NCI-H187 treated with DMSO at 0.1 percent for 48 hours (cell line): Measurements from ENCODE around the gene AKT1S1.

Experiments used
- DNase-seq: peaks from one replicate; lab custom pipeline; 2025; lab: John Stamatoyannopoulos, UW

Gene AKT1S1

DNA sequence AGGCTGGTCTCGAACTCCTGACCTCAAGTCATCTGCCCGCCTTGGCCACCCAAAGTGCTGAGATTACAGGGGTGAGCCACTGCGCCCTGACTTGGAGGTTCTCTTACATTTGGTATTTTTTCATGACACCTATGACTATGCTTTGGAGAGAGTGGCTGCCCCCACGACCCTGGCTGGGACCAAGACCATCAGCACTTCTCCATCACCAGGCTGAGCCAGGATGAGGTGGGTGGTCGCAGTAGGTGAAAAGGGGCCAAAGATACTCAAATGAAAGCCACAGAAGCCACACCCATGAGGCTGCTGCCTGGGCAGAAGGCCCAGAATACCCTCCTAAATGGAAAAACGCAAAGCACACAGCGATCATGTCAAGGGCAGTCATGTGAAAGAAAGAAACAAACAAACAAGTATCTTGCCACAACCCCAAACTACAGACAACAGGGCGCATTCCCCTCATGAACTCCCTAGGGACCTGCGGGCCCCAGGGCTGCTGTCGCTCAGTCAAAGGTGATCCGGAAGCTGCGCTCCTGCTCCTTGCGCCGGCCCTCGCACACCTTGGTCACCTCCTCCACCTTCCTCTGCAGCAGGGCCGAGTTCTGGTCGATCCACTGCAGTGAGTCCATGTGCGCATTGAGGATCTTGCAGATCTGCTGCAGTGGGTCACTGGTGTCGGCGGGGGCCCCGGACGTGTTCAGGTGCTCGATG lies 30.7 kb upstream of the AKT1S1 start:
- no peak for DNase-seq

DNA sequence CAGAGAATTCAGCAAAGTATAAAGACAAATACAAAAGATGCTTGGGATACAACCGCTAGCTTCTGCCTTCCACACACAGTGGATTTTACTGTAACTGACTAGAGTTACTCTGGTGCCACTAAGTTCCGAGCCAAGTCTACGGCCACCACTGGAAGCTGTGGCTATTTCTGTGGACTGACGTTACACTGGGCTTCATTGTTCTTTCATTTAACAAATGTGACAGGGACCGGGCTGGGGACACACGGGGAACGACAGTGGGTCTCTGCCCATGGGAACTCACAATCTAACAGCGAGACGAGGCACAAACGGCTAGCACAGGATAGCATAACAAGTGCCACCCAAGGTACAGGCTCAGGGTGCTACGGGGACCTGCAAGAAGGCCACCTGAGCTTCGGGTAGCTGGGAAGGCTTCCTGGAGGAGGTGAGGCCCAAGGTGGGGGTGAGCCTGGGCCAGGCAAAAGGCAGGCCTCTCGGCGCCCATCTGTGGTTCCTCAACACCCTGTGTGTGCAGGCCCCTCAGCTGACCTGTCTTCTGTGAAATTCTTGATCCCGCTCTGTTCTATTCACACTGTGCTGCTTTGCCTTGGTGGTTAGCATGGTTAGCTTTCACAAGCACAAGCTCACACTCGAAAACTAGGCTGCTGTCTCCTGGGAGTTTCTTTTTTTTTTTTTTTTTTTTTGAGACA lies 29.9 kb upstream of the AKT1S1 start:
- no peak for DNase-seq

- DNase-seq = no peak
Observed at GRCh38 chr19:49904136-49904535, 27.0 kb upstream of the AKT1S1 start.

DNA sequence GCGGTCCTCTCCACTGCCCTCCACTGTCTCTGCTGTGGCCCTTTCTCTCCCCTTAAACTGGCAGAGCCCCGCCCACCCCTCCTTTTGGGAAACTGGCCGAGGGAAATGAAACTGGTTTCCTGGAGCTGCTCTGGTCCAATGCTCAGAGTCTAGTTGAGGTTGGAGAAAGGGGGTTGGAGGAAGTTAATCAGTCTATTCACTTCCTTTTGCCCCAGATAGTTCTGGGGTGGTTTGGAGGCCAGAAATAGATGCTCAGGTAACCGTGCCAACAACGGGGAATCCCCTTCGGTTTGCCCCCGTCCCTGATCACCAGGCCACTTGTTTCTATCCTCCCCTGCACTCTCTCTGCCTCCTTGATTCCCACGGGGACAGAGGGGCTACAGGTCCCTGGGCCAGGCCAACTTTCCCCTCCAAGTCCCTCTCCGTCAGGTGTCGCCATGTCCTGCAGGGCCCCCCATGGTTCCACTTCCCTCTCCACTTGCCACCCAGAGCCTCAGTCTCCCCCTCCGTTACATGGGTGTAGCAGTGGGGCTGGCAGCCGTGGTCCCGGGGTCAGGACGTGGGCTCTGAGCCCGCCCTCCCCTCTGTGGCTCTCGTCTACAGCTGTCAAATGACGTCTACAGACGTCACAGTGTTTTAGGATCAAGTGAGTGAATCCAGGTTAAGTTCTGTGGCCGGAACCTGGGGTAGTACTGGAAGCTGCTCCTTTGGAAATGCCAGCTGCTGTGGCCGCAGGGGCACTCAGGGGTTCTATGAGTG lies 19.9 kb upstream of the AKT1S1 start, which contains the start of gene IL4I1:
Gene IL4I1 (minus strand): TSS at position 25 of the 759 bp plus-strand sequence. CDS start 727 bp downstream, outside the sequence.
- no peak for DNase-seq

DNA sequence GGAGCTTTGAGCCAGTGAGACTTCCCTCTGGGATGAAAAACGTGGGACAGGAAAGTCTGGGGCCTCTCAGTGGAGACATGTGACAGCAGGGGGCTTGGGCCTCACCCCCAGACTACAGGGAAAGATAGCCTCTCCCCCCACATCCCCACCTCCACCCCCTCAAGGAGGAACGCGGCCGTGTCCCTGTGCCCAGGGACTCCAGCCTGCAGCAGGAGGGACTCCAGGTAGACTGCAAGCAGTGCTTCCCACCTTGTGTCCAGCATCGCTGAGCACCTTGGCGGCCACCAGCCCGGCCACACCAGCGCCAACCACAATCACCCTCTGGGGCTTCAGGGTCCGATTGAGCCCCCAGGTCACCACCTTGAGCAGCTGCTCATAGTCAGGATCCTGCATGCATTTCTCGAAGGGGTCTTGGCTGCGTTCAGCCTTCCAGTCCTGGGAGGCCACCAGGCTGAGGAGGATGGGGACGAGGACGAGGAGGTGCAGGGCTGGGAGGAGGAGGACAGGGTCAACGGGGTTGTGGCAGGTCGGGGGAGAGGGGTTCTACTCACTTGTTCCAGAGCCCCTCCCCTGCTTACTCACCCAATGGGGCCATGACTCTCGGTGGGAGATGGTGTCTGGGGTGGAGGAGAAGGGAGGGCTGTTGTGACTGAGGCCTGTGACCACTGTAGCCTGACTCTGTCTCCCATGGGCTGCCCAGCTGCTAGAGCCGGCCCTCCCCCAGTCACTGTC lies 18.6 kb upstream of the AKT1S1 start:
- DNase-seq = no peak

DNA sequence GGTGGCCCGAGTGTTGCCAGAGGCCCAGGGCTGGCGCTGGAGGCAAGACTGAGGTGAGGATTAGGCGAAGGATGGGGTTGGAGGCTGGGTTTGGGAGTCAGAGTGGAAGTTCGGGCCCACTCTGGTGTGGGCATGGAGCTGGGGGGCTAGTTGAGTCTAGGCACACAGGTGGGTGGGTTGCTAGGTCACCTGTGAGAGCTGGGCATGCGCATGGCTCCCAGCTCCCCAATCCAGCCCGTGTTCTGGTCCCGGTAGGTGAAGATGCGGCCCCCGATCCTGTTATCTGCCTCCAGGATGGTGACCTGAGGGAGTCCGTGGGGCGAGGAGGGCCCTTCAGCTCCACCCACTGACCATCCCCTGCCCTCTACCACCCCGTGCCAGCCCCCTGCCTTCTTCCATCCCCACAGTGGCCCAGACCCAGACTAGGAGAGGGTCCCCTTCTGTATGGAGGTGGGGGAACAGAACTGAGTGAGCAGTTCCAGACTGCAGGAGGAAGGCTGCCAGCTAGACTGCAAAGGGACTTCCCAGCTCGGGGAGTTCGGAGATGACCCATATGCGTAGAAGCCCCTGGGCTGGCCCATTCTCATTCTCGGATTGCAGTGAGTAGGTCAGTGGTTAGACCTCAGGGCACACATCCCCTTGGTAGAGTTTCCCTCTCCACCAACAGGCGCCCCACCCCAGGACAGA lies 17.9 kb upstream of the AKT1S1 start:
- DNase-seq = no peak

- DNase-seq = no peak
Observed at GRCh38 chr19:49894011-49894664, 17.0 kb upstream of the AKT1S1 start.

DNA sequence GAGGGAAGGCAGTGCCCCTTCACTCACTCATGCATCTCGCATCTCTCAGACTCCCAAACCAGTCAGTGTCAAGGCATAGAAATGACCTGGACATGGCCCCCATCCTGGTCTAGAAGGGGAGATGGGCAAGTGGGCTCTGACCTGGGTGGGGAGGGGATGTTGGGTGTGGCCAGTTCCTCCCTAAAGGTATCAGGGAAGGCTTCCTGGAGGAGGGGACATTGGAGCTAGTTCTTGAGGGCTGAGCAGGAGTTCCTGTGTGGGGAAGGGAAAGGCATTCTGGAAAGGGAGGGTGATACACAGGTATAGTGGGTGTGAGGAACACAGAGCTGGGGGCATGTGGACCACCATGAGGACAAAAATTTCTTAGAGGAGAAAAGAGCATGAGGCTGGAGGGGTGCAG lies 15.6 kb upstream of the AKT1S1 start:
- no peak for DNase-seq

DNA sequence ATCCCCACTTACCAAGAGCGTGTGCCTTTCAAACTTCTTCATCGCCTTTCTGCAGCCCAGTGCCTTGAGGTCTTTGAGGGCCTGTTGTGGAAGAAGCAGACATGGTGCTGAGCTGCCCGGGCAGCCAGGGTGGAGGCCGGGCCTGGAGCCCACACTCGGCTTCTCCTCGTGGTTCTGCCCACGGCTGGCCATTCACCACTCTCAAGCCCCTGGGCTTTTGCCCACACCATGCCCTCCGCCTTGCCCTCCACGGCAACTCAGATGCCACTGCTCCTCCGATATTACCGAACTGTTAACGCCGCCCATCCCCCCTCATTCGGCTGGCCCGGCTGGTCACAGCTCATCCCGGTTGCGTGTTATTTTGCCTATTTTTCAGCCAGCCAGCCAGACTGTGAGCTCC lies 14.2 kb upstream of the AKT1S1 start:
- no peak for DNase-seq

DNA sequence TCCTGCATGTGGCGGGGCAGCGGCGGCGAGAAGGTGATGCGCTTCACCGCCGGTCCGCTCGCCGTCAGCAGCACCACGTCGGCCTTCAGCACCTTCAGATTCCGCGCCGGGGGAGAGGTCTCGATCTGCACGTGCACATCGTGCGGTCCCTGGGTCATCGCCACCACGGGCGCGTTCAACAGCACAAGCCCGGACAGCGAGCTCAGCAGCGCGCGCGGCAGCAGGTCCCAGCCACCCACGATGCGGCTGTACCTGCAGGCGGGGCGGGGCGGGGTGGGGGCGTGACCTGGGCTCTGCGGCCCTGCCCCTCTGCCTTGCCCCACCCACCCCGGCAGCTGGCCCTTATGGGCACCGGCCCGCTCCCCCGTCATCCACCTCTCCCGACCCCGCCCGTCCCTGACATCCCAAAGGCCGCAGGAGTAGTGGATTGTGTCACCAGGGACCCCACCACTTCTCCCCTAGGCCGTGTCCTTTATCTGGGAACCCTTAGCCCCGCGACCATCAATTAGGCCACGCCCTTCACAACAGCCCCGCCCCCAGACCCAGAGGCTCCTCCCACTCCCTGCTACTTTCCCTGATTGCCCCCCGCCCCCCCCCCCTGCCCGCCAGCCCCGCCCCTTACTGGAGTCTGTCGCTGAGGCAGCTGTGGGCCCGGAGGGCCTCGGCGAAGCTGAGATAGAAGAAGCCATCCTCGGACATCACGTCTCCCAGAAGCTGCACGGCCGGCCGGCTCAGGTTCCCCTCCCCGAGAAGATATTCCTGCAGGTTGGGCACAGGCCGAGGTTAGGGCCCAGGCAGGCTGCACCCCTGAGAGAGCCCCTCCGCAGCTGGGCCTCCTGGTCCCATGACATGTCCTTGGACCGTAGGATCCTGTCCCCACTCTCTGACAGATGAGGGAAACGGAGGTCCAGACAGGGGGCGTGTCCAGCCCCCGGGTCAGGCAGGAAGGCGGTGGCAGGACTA lies 13.5 kb upstream of the AKT1S1 start:
- peak; percentile 50 for DNase-seq

DNA sequence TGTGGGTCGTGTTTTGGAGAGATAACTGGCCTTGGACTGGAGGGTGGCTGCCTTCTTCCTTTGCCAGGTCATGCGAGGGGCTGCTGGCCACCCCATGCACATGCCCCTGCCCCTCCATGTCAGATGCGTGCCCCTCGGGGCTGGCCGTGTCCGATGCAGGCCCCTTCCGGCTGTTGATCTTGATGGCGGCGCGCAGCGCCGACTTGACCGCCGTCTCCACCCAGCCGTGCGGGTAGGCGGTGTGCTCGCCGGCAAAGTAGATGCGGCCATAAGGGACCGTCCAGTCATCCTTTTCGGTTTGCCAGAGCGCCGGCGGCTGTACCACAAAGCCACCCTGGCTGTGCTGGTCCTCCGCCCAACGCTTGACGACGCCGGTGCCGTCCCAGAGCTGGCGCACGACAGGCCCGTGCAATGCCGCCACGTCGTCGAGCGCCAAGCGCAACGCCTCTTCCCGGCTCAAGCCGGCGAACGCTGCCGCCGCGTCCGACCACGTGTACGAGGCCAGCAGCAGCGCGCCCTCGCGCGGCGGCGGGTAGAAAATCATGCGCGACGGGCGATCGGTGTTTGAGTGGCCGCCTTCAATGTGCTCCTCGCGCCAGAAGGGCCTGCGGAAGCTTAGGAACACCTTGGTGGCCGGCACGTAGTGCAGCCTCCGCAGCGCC lies 12.7 kb upstream of the AKT1S1 start:
- DNase-seq = no peak

- DNase-seq = no peak
Observed at GRCh38 chr19:49889038-49889686, 12.0 kb upstream of the AKT1S1 start.

DNA sequence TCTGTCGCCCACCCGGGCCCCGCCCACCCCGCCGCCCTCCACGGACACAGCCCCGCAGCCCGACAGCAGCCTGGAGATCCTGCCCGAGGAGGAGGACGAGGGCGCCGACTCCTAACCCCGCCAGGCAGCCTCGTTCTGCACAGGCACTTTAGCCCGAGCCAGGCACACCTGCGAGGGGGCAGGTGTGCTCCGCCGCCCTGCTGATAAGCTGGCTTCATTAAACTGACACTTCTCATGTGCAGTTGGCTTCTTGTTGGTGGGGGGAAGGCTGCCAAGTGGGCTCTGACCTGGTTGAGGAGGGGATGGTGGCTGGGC lies 11.3 kb upstream of the AKT1S1 start:
- DNase-seq = no peak

- DNase-seq = no peak
Observed at GRCh38 chr19:49887665-49888509, 10.7 kb upstream of the AKT1S1 start.

GRCh38 chr19:49887037-49887664 lies 10.0 kb upstream of the AKT1S1 start:
- DNase-seq = no peak

DNA sequence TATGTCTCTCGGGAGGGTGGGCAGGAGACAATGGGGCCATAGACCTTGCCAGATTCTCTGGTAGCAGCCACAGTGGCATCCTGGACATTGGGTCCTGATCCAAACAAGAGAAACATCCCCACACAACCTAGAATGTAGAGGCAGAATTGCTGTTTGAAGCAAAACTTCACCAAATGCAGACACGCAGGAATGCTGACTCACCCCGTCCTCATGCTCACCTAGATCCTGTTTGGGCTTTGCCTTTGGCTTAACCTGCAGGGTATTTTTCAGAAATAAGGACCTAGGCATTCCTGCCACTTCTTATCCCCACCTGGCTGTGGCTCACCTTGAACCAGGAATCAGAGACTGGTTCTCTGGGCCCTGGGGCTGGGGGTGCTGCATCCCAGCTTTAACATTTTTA lies 7.6 kb upstream of the AKT1S1 start:
- no peak for DNase-seq

DNA sequence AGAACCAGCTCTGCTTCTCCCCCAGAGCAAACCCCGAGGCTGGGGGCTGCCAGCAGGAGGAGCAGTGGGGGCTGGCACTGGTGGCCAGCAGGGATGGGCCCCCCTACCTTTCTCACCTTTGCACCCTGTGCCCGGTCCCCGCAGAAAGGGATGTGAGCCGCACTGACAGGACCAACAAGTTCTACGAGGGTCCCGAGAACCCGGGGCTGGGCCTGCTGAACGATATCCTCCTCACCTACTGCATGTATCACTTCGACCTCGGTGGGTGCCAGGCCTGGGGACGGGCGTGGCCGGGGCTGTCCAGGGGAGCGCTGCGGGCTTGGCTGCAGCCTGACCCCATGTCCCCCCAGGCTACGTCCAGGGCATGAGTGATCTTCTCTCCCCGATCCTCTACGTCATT lies 7.0 kb upstream of the AKT1S1 start:
- no peak for DNase-seq

- no peak for DNase-seq
Observed at GRCh38 chr19:49883094-49883493, 5.9 kb upstream of the AKT1S1 start.
